ENCODE results near the gene ZFAND3.

DNA sequence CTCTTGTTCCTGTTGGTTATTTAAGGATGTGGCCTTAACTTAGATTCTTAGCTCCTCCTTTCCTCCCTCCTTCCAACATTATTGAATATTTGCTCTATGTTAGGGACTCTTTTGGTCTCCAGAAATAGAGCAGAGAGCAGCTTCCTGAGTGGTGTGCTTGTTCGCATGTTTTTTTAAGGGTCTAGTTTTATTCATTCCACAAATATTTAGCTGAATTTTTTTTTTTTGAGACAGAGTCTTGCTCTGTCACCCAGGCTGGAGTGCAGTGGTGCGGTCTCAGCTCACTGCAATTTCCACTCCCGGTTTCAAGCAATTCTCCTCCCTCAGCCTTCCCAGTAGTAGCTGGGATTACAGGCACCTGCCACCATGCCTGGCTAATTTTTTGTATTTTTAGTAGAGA lies 169.2 kb downstream of the ZFAND3 start:
- TF ChIP-seq EP300 (IDR thresholded peaks at IDR 0.05) (no peak), POLR2A (IDR thresholded peaks at IDR 0.05) (no peak), POLR2AphosphoS5 (IDR thresholded peaks at IDR 0.05) (no peak)
- TF ChIP-seq, protein P1, sequence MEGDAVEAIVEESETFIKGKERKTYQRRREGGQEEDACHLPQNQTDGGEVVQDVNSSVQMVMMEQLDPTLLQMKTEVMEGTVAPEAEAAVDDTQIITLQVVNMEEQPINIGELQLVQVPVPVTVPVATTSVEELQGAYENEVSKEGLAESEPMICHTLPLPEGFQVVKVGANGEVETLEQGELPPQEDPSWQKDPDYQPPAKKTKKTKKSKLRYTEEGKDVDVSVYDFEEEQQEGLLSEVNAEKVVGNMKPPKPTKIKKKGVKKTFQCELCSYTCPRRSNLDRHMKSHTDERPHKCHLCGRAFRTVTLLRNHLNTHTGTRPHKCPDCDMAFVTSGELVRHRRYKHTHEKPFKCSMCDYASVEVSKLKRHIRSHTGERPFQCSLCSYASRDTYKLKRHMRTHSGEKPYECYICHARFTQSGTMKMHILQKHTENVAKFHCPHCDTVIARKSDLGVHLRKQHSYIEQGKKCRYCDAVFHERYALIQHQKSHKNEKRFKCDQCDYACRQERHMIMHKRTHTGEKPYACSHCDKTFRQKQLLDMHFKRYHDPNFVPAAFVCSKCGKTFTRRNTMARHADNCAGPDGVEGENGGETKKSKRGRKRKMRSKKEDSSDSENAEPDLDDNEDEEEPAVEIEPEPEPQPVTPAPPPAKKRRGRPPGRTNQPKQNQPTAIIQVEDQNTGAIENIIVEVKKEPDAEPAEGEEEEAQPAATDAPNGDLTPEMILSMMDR (IDR thresholded peaks at IDR 0.05) = no peak

Data from stomach (tissue), 4 donors.